Measurements from ENCODE around the gene GXYLT2. TPM values are rescaled to one million over a fixed set of nuclear protein-coding genes. Genes with fewer than 3 reads are reported as not detected.

GXYLT2 gene
- total RNA-seq, 4 donors from 2014 or later = 5.0 to 9.8 (median 7.6) TPM

DNA sequence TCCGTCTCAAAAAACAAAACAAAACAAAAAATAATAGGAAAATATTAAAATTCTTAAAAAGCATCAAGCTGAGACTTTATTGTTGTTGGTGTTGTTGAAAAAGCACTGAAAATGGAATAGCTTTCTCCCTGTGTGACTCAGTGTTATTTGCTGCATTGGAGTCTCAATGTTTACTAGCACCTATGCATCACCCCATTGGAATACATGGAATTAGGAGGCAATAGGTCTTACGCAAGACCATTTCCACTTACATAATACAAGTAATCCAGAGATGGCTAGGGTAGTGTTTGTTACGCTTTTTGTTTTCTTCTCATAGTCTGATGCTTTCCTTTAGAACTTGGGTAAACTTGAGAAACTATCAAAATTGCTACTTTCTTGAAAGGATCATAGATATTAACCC lies 15.2 kb downstream of the GXYLT2 start:
- Histone ChIP-seq H3K27ac (replicated peaks in 1 of 4) (no peak overlapping the region), H3K36me3 (no peaks in the 10 kb centered on the region), H3K4me3 (no peak overlapping the region), H3K27me3 (no peaks in the 10 kb centered on the region), H3K4me1 (peaks cover 0 to 17% (median 14%) of the 10 kb centered on the region in 4 donors), H3K9me3 (no peaks in the 10 kb centered on the region)
- intact Hi-C loops (cut with DNase I) = no loop called here
- TF ChIP-seq POLR2AphosphoS5 (IDR thresholded peaks at IDR 0.05) (peak in 1 of 2 donors; percentile 53), POLR2A (IDR thresholded peaks at IDR 0.05; ENCODE audit: low read depth) (no peak)
- no peak for DNase-seq (ENCODE audit: extremely low spot score)
- WGBS = 88% methylated on average over 3 of the region's 3 CpGs

DNA sequence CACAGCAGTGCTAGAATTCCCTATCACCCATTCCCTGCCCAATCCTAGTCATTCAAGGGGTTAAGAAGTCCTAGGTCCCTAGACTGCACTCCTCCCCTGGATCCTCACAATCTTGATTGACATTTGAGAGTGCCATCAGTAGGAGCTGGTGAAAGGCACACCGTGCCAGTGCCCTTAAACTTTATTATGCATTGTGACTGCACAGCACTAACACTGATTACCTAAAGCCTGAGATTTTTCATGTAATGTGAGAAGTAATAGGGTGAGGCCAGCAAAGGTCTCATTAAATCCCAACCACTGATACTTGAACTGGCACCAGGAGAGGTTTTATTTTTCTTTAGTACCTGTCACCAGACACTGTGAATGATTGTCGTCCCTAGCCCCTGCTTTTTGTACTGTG lies 16.3 kb downstream of the GXYLT2 start:
- H3K27ac ChIP-seq (replicated peaks in 1 of 4) = no peak overlapping the region
- WGBS = 81% methylated on average over 2 of the region's 2 CpGs
- DNase-seq (ENCODE audit: extremely low spot score) = no peak
- intact Hi-C loops (cut with DNase I) = no loop called here
- TF ChIP-seq POLR2A (IDR thresholded peaks at IDR 0.05; ENCODE audit: low read depth) = no peak
- H3K27me3 ChIP-seq = no peaks in the 10 kb centered on the region
- no peak overlapping the region for H3K4me3 ChIP-seq
- no peaks in the 10 kb centered on the region for H3K9me3 ChIP-seq
- H3K4me1 ChIP-seq = peaks cover 0 to 22% (median 21%) of the 10 kb centered on the region in 4 donors
- no peaks in the 10 kb centered on the region for H3K36me3 ChIP-seq

DNA sequence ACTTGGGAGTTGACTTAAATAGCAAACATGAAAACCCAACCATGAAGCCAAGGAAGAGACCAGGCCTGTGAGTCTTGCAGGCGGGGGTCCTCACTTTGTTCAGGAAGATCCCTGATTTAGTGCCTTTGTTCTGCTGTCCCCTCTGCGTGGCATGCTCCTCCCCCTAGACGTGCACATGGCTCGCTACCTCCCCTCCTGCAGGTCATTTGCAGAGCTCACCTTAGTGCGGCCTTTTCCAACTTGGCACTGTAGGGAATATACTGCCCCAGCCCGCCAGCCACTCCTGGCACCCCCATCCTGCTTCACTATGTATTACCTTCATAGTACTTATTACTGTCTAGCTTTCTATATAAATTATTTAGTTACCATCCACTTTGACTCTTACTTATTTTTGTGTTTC lies 18.3 kb downstream of the GXYLT2 start:
- peaks cover 0 to 21% (median 21%) of the 10 kb centered on the region in 4 donors for H3K4me1 ChIP-seq
- H3K27ac ChIP-seq (replicated peaks in 1 of 4) = no peak overlapping the region
- no peak for TF ChIP-seq POLR2A (IDR thresholded peaks at IDR 0.05; ENCODE audit: low read depth)
- TF ChIP-seq CTCF (IDR thresholded peaks at IDR 0.05) = no peak
- TF ChIP-seq EP300 (IDR thresholded peaks at IDR 0.05) = no peak
- TF ChIP-seq POLR2AphosphoS5 (IDR thresholded peaks at IDR 0.05) = no peak
- no peaks in the 10 kb centered on the region for H3K9me3 ChIP-seq
- WGBS = 89% methylated on average over 6 of the region's 6 CpGs
- H3K4me3 ChIP-seq = no peak overlapping the region
- H3K36me3 ChIP-seq = no peaks in the 10 kb centered on the region
- intact Hi-C loops (cut with DNase I) = no loop called here
- H3K27me3 ChIP-seq = no peaks in the 10 kb centered on the region
- no peak for DNase-seq (ENCODE audit: extremely low spot score)

- intact Hi-C loops (cut with DNase I) = no loop called here
- Histone ChIP-seq H3K4me1 (peaks cover 0 to 21% (median 21%) of the 10 kb centered on the region in 4 donors), H3K27ac (replicated peaks in 1 of 4) (peak overlapping the region; percentile 48 to 70 (median 62)), H3K4me3 (no peak overlapping the region), H3K36me3 (no peaks in the 10 kb centered on the region), H3K27me3 (no peaks in the 10 kb centered on the region), H3K9me3 (no peaks in the 10 kb centered on the region)
- 60% methylated on average over 4 of the region's 4 CpGs for WGBS
- TF ChIP-seq POLR2AphosphoS5 (IDR thresholded peaks at IDR 0.05) = no peak
- no peak for TF ChIP-seq POLR2A (IDR thresholded peaks at IDR 0.05; ENCODE audit: low read depth)
- TF ChIP-seq CTCF (IDR thresholded peaks at IDR 0.05) = no peak
- TF ChIP-seq EP300 (IDR thresholded peaks at IDR 0.05) = no peak
- DNase-seq (ENCODE audit: extremely low spot score) = no peak
Measured at GRCh38 chr3:72907131-72907711, 19.4 kb downstream of the GXYLT2 start.

- Histone ChIP-seq H3K4me1 (peaks cover 0 to 21% (median 21%) of the 10 kb centered on the region in 4 donors), H3K27ac (replicated peaks in 1 of 4) (peak overlapping the region; percentile 48 to 70 (median 62)), H3K27me3 (no peaks in the 10 kb centered on the region), H3K4me3 (no peak overlapping the region), H3K36me3 (no peaks in the 10 kb centered on the region), H3K9me3 (no peaks in the 10 kb centered on the region)
- intact Hi-C loops (cut with DNase I) = no loop called here
- no peak for TF ChIP-seq EP300 (IDR thresholded peaks at IDR 0.05)
- TF ChIP-seq POLR2AphosphoS5 (IDR thresholded peaks at IDR 0.05) = peak; percentile 20 to 54
- 49% methylated on average over 14 of the region's 14 CpGs for WGBS
- DNase-seq (ENCODE audit: extremely low spot score) = no peak
Measured at GRCh38 chr3:72907731-72908620, 20.1 kb downstream of the GXYLT2 start.

DNA sequence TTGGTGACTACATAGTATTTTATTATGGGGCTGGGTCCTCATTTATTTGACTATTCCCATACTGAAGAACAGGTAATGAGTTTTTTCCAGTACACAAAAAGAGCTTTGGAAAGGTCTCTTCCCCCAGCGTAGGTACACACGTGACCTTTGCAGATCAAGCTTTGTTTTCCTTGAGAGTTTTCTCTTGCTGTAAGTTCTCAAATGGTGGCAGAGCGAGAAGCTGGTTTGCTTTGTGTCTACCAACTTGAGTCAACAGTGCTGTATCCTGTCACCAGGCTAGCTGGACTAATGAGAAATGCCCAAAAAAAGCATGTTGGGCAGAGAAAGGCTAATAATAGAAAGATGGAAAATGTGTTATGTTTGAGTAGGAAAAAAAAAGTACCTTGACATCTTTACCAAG lies 21.7 kb downstream of the GXYLT2 start:
- Histone ChIP-seq H3K36me3 (no peaks in the 10 kb centered on the region), H3K27ac (replicated peaks in 1 of 4) (no peak overlapping the region), H3K4me3 (no peak overlapping the region), H3K4me1 (peaks cover 0 to 21% (median 21%) of the 10 kb centered on the region in 4 donors), H3K27me3 (no peaks in the 10 kb centered on the region), H3K9me3 (no peaks in the 10 kb centered on the region)
- DNase-seq (ENCODE audit: extremely low spot score) = no peak
- TF ChIP-seq POLR2AphosphoS5 (IDR thresholded peaks at IDR 0.05) (no peak), POLR2A (IDR thresholded peaks at IDR 0.05; ENCODE audit: low read depth) (no peak), EP300 (IDR thresholded peaks at IDR 0.05) (no peak), CTCF (IDR thresholded peaks at IDR 0.05) (no peak)
- 81% methylated on average over 3 of the region's 3 CpGs for WGBS
- intact Hi-C loops (cut with DNase I) = no loop called here
